GM12865 (cell line): Measurements from ENCODE around the gene GRIA3.

Experiments
- DNase-seq: peaks from one replicate; pipeline ENCODE4 v3.0.0; 2010; ENCODE audit warnings: low read depth
- H3K4me3 ChIP-seq: 2 replicates; pipeline ENCODE4 v1.5.1; 2011; ENCODE audit warnings: mild to moderate bottlenecking, low read depth, low read length, control low read depth
- TF ChIP-seq, protein P1 (sequence below): IDR thresholded peaks from 2 replicates; pipeline ENCODE4 v1.5.1; 2011; ENCODE audit warnings: low read length, control low read depth, low read depth, inconsistent platforms; ENCODE audit not compliant: insufficient read depth; ENCODE audit errors: missing control alignments

Gene GRIA3

DNA sequence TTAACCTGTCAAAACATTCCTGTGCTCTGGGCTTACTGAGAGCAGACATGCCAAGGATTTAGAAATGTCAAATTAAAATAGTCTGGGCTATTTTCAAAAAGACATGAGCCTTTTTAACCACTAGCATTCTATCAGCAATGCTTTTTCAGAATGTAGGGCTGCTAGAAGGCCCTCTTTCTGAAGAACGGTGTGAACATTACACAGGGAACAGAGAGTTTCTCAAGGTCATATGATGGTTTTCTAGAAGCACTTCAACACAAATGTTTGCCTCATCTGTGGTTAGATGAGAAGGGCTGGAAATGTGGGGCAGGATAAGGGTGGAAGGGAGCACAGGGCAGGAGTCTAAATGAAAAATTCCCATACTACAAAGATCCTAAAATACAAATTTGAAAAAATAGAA, 39.3 kb downstream of the GRIA3 start:
- H3K4me3 ChIP-seq = no peak overlapping the region
- TF ChIP-seq, protein P1, sequence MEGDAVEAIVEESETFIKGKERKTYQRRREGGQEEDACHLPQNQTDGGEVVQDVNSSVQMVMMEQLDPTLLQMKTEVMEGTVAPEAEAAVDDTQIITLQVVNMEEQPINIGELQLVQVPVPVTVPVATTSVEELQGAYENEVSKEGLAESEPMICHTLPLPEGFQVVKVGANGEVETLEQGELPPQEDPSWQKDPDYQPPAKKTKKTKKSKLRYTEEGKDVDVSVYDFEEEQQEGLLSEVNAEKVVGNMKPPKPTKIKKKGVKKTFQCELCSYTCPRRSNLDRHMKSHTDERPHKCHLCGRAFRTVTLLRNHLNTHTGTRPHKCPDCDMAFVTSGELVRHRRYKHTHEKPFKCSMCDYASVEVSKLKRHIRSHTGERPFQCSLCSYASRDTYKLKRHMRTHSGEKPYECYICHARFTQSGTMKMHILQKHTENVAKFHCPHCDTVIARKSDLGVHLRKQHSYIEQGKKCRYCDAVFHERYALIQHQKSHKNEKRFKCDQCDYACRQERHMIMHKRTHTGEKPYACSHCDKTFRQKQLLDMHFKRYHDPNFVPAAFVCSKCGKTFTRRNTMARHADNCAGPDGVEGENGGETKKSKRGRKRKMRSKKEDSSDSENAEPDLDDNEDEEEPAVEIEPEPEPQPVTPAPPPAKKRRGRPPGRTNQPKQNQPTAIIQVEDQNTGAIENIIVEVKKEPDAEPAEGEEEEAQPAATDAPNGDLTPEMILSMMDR = no peak
- DNase-seq = peak; percentile 1

DNA sequence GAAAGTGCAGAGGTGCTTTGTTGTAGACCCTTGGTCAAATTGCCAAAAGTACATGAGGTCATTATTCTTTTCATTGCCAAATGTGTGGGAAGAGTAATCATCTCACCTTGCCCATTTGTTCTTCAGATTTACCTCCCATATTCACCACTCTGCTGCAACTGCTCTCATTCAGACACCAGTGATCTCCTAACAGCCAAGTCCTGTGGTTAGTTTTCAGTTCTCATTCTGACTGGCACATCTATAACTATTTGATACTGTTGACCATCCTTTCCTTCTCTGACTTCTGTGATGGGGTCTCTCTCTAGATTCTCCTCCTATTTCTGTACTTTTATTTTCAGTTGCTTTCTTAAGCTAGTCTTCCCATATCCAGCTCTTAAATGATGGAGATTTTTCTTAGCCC, 39.8 kb downstream of the GRIA3 start:
- peak; percentile 47 for DNase-seq
- H3K4me3 ChIP-seq = no peak overlapping the region
- TF ChIP-seq, protein P1 = no peak

DNA sequence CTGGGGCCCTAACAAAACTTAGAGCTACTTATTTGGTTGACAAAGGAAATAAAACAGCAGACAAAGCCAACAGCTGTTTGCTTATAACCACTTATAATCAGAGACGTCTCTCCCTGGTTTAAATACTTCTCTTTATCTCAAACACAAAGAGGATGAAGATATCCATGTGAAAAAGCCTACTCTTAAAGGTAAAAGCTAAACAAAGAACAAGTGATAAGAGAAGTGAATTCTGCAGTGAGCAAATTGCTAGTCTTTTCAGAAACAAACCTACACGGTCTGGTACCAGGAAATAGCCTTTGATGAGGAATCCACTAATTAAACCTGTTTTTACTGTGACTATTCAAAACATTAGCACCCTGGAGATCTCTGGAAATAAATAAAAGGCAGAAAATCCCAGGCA, 46.7 kb downstream of the GRIA3 start:
- TF ChIP-seq, protein P1 = no peak

DNA sequence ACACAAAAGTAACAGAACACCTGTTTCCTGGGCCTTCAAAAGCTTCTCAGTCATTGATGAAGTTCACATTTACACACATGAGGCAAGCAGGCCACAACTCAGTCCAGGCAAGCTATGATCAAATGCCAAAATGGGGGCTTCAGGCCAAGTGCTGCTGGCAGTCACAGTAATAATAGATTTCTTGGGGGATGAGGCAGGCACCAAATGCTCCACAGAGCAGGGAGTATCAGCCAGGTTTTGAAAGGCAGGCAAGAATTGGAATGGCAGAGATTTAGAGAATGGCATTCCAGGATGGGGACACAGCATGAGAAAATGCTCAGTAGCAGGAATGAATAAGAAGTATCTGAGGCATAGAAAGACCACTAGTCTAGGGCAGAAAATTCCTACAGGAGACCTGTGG, 52.8 kb downstream of the GRIA3 start:
- TF ChIP-seq, protein P1 = no peak
- no peak for DNase-seq
- H3K4me3 ChIP-seq = no peak overlapping the region

More for the DNA sequence above, 46.7 kb downstream of the GRIA3 start:
- DNase-seq = no peak
- H3K4me3 ChIP-seq = no peak overlapping the region

DNA sequence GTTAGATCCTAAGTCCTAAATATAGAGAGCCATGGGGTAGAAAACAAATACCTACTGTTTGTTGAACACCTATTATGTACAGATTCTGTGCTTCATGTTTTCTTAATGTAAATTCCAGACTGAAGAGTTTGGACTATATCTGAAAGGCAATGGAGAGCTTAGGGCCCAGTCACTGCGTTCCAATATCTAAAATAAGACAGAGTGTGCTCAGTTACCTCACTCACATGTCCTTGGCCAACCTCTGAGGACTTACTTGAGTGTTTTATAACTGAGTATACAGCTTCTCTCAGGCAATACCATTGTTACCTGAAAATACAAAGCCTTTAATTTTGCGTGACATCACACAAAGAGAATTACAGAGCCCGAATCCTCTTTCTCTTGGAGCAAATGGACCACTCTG, 53.2 kb downstream of the GRIA3 start:
- no peak for DNase-seq
- no peak overlapping the region for H3K4me3 ChIP-seq
- TF ChIP-seq, protein P1 = no peak

DNA sequence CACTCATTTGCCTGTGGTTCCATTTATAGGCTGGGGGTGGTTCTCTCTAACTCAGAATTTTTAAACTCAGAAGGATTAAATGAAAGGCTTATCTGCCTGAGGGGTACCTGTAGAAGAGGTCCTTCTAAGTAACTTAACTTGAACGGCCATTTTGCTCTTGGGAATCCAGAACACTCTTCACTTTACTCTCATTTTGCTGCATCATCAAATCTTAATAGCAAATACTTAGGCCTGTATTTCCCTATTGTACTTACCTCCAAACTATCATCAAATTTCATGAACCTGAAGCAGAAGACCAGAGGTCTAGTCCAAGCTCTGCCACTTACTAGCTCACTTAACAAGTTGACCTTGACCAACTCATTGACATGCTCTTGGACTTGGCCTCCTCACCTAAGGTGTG, 70.4 kb downstream of the GRIA3 start:
- H3K4me3 ChIP-seq = no peak overlapping the region
- TF ChIP-seq, protein P1 = no peak
- DNase-seq = no peak

DNA sequence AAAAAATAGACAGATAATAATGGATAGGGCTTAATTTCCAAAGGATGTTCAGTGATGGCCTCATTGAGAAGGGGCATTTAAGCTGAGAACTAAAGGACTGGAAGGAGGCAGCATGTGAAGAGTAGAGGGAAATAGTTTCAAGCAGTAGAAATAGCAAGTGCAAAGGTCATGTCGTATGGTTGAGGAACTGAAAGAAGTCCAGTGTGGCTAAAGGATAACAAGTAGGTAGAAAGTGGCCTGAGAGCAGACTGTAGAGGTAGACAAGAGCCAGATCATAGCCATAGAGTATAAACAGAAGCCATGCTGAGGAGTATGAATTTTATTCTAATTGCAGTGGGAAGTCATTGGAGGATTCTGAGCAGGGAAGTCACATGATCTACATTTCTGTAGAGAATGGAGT, 72.3 kb downstream of the GRIA3 start:
- H3K4me3 ChIP-seq = no peak overlapping the region
- TF ChIP-seq, protein P1 = no peak
- DNase-seq = no peak
